Ammon's horn (tissue), 1 donor: ENCODE data around the gene KIF2C.
"Not testable (repeated sequence)": the region's sequence is repeated elsewhere in the genome, so short reads cannot be mapped to it uniquely, and the experiment has no call there.

Experiments
- DNase-seq: peaks from one replicate; pipeline ENCODE4 v3.0.0-alpha.2; 2016; ENCODE audit warnings: low spot score

The KIF2C gene

DNA sequence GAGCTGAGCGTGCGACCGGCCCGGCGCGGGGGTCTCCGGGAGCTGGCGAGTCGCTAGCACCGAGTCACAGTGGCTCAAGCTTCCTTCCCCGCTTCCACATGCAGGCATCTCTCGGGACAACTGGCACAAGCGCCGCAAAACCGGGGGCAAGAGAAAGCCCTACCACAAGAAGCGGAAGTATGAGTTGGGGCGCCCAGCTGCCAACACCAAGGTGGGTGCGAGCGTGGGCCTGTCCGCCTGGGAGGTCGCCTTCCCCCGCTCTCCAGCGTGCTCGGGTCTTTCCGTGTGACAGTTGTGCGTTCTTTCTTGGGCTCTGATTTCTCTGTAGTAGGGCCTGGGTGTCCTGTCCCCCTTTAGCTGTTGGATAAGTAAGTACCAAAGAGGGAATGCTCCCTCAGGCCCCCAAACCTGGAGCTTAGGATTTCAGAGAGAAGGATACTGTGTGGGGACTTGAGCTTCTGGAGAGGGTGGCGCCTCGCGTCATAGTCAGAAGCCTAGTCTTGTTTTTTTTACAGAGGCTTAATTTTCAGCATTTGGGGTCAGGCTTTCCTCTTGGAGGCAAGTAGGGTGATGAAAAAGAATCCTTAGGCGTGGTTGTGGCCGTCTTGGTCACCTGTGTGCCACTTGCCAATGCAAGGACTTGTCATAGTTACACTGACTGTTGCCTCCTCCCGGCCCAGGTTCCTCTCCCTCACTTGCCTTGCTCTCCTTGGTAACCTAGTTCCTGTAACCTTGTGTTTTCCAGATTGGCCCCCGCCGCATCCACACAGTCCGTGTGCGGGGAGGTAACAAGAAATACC, 36.5 kb downstream of the KIF2C start:
- no peak for DNase-seq

GRCh38 chr1:44776730-44777068, 37.1 kb downstream of the KIF2C start:
- no peak for DNase-seq

- no peak for DNase-seq
These were observed 37.9 kb downstream of the KIF2C start for GRCh38 chr1:44777547-44777946.

DNA sequence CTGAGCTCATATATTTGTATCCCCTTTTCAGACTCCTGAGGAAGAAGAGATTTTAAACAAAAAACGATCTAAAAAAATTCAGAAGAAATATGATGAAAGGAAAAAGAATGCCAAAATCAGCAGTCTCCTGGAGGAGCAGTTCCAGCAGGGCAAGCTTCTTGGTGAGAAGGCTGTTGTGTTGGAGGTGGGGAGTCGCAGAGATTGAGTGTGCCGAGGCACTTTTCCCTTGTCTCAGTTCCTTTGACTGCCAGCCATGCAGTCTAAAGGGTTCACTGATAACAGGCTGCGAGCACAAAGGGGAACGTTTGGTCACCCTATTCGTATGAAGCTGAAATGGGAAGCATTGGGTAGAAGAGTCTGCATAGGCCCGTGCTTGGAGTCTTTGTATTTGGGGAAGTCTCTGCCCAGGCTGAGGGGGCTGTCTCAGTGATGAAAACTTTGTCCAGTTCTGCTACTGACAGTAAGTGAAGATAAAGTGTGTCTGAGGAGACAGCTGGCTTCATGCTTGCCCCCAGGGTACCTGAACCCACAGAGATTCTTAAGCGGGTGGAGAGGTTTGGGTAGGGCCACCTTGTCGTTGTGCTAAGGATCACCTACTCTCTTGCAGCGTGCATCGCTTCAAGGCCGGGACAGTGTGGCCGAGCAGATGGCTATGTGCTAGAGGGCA, 38.5 kb downstream of the KIF2C start:
- DNase-seq: no peak

DNA sequence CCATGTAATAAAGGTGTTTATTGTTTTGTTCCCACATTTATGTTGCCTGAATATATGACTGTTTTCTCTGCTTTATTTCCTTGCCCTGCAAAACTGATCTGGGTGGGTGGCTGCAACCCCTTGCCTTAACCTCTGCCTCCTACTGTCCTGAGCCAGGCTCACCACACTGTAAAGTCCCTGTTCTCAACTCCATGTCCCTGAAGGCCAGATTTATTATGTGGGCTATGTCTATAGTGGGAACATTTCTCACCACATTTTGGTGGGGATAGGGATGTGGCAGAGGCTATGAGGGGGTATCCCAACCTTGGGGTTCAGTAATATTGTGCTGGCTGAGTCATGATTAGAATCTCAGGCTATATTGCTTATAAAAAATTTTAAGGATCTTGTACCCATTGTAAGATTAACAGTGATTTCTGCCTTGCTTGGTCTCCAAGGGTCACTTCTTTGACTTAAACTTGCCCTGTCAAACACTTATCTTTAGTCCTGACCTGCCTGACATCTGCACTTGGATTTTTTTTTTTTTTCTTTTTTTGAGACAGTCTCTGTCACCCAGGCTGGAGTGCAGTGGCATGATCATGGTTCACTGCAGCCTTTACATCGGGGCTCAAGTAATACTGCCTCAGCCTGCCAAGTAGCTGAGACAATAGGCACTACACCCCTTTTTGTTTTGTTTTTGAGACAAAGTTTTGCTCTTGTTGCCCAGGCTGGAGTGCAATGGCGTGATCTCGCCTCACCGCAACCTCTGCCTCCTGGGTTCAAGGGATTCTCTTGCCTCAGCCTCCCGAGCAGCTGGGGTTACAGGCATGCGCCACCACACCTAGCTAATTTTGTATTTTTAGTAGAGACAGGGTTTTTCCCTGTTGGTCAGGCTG, 39.3 kb downstream of the KIF2C start:
- no peak for DNase-seq

GRCh38 chr1:44780583-44781121, 41.0 kb downstream of the KIF2C start:
- no peak for DNase-seq

- no peak for DNase-seq
These were observed 44.1 kb downstream of the KIF2C start for GRCh38 chr1:44783697-44784093.

DNA sequence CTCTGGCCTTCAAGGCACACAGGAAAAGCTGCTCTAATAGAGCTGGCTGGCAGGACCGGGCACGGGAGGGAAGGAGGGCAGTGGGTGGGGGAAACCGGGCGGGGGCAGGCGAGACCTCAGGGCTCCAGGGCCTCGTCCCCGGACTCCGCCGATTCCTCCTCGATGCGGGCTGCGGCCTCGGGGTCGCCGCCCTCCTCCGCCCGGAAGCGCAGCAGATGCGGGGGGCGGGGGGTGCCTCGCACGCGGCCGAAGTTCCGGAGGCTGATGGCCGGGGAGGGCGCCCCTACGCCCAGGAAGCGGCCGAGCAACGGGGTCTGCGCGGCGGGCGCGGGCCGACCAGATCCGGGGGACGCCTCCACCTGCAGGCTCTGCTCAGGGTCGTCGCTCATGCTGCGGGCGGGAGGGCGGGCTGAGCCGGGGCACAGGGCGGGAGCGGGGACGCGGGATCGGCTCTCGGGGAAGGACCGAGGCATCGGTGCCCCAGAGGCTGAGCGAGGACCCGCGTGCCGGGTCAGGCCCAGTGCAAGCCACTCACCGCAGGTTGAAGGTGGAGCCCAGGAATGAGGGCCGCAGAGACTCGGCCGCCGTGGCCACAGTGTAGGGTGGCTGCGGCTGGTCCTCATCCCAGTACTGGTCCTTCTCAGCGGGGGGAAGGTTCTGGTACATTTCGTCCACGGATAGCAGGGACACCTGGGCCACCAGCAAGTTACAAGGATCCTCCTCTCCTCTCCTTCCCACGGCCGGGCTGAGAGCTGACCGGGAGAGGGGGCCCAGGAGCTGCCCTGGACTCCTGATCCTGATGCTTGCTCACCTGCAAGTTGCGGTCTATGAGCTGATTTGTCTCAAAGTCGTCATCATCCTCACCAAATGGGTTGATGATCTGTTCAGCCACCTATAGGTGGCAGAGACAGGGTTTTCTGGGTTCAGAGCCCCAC, 44.7 kb downstream of the KIF2C start:
- DNase-seq: no peak

- DNase-seq: no peak
These were observed 45.4 kb downstream of the KIF2C start for GRCh38 chr1:44785029-44785380.

GRCh38 chr1:44785501-44786137, 46.0 kb downstream of the KIF2C start:
- no peak for DNase-seq

DNA sequence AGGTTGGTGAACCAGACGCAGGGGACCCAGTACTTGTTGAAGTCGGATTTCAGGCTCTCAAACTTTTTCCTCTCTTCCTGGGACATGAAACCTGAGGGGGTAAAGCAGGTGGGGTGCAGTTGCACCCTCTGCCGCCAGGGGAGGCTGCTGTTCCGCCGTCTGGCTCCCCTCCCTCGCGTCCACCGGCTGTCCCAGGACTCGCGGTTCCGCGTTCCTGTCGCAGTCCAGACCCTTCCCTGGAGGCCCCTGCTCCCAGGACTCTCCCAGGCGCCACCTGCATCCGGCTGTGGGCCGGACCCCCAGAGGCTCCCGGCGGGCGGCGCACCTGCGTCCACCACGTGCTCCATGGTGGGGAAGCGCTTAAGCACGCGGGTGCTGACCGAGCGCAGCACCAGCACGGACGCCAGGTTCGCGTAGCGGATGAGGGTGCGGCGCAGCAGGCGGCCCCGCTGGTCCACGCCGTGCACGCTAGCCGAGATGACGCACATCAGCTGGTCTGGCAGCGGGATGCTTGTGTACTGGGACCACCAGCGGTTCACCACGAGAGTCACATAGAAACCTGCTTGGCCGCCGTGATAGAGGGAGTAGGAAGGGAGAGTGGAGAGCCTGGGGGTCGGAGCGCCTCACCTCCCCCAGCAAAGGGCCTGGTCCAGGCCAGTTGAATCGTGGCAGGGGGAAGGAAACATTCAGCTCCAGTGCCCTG, 46.7 kb downstream of the KIF2C start:
- no peak for DNase-seq

- DNase-seq: no peak
These were observed 47.3 kb downstream of the KIF2C start for GRCh38 chr1:44786841-44787426.

DNA sequence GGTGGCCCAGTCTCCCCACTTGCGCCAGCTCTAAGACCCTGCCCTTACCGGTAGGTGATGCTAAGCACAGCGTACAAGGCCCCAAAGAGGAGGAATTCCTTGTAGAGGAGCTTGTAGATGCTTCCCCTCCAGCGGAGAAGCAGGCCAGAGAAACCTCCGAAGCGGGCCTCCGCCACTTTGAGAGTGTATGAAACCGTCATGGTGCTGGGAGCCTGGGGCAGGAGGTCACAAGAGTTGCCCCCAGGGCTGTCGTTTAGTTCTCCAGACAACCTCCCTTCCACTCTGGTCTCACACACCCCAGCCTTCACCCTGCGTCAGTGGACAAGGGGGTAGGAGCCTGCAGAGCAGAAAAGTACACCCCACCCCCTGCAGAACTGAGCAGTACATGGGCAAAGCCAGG, 47.9 kb downstream of the KIF2C start:
- no peak for DNase-seq

- DNase-seq: no peak
These were observed 48.7 kb downstream of the KIF2C start, which contains the start of gene BEST4 for GRCh38 chr1:44788120-44788860. BEST4 (minus strand) TSS chr1:44788170; CDS start chr1:44787705, 465 bp downstream.

- no peak for DNase-seq
These were observed 51.5 kb downstream of the KIF2C start for GRCh38 chr1:44790968-44791801.

DNA sequence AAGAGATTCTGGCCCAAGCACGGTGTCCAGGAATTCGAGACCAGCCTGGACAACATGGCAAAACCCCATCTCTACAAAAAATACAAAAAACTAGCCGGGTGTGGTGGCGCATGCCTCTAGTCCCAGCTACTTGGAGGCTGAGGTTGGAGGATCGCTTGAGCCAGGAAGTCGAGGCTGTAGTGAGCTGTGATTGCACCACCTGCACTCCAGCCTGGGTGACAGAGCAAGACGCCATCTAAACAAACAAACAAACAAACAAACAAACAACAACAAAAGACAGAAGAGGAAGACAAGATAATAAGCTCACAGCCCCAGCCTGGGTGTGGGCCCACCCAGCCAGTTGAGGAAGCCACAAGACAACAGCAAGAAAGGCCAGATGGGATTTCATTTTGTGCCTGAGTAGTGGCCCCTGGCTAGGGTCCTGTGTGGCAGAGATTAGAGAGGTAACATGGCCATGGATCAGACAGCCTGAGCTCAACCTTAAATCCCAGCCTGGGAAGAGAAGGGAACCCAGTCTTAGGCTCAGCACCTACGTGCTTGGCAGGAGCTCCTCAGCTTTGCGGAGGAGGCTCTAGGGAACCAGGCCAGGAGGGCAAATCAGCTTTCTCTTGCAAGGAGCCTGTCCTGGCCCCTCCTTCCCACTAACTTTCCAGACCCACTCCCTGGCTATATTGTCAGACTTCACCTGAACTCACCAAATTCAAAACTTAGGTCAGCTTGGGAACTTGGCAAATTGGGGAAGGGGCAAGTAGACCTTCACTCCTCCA, 53.3 kb downstream of the KIF2C start:
- no peak for DNase-seq

- not testable (repeated sequence) for DNase-seq
These were observed 58.2 kb downstream of the KIF2C start for GRCh38 chr1:44797886-44798285.
